ENCODE measurements around the gene PTCD1. TPM values are rescaled to one million over a fixed set of nuclear protein-coding genes. Genes with fewer than 3 reads are reported as not detected.

The PTCD1 gene
- total RNA-seq, 4 donors from 2014 or later = 5.7 to 12.7 (median 6.6) TPM

- Histone ChIP-seq H3K36me3 (peaks cover 19 to 99% (median 63%) of the 10 kb centered on the region in 3 donors), H3K9me3 (no peaks in the 10 kb centered on the region), H3K27me3 (no peaks in the 10 kb centered on the region), H3K27ac (no peak overlapping the region), H3K4me3 (no peak overlapping the region), H3K4me1 (peaks cover 0 to 25% (median 0%) of the 10 kb centered on the region in 3 donors)
- TF ChIP-seq CTCF (IDR thresholded peaks at IDR 0.05) = no peak
- no peak for TF ChIP-seq POLR2A (IDR thresholded peaks at IDR 0.05)
- intact Hi-C loops (cut with DNase I) = no loop called here
- DNase-seq = no peak
- WGBS, 2 donors = 77 to 89% methylated on average over 2 to 4 of the region's 5 CpGs
These were observed 10.7 kb upstream of the PTCD1 start for GRCh38 chr7:99449326-99449725.

GRCh38 chr7:99448855-99449254 lies 10.3 kb upstream of the PTCD1 start:
- H3K27ac ChIP-seq = no peak overlapping the region
- DNase-seq = no peak
- H3K27me3 ChIP-seq = no peaks in the 10 kb centered on the region
- H3K36me3 ChIP-seq = peaks cover 19 to 99% (median 59%) of the 10 kb centered on the region in 3 donors
- H3K9me3 ChIP-seq = no peaks in the 10 kb centered on the region
- TF ChIP-seq CTCF (IDR thresholded peaks at IDR 0.05) (no peak), POLR2A (IDR thresholded peaks at IDR 0.05) (no peak)
- H3K4me1 ChIP-seq = peaks cover 0 to 25% (median 0%) of the 10 kb centered on the region in 3 donors
- H3K4me3 ChIP-seq = no peak overlapping the region
- intact Hi-C loops (cut with DNase I) = no loop called here
- WGBS, 2 donors = 80 to 98% methylated on average over 1 to 6 of the region's 10 CpGs

- Histone ChIP-seq H3K4me1 (peaks cover 0 to 16% (median 0%) of the 10 kb centered on the region in 3 donors), H3K9me3 (no peaks in the 10 kb centered on the region), H3K27me3 (no peaks in the 10 kb centered on the region), H3K4me3 (no peak overlapping the region), H3K36me3 (peaks cover 19 to 99% (median 53%) of the 10 kb centered on the region in 3 donors), H3K27ac (no peak overlapping the region)
- no peak for DNase-seq
- intact Hi-C loops (cut with DNase I) = no loop called here
- TF ChIP-seq CTCF (IDR thresholded peaks at IDR 0.05) (peak in 1 of 6 experiments; percentile 25), POLR2A (IDR thresholded peaks at IDR 0.05) (no peak)
- 81 to 86% methylated on average over 8 to 10 of the region's 10 CpGs for WGBS, 2 donors
These were observed 9.3 kb upstream of the PTCD1 start for GRCh38 chr7:99447943-99448342.

GRCh38 chr7:99446096-99446495 lies 7.5 kb upstream of the PTCD1 start:
- Histone ChIP-seq H3K27ac (no peak overlapping the region), H3K9me3 (no peaks in the 10 kb centered on the region), H3K27me3 (no peaks in the 10 kb centered on the region), H3K4me3 (no peak overlapping the region), H3K36me3 (peaks cover 19 to 90% (median 39%) of the 10 kb centered on the region in 3 donors), H3K4me1 (peaks cover 0 to 12% (median 9%) of the 10 kb centered on the region in 3 donors)
- 89 to 91% methylated on average over 4 of the region's 4 CpGs for WGBS, 2 donors
- DNase-seq = no peak
- intact Hi-C loops (cut with DNase I) = no loop called here
- TF ChIP-seq CTCF (IDR thresholded peaks at IDR 0.05) = no peak
- no peak for TF ChIP-seq POLR2A (IDR thresholded peaks at IDR 0.05)

GRCh38 chr7:99440195-99440594 lies 1.6 kb upstream of the PTCD1 start:
- no peak for DNase-seq
- Histone ChIP-seq H3K27me3 (no peaks in the 10 kb centered on the region), H3K4me1 (peaks cover 11 to 62% (median 31%) of the 10 kb centered on the region in 3 donors), H3K4me3 (peak overlapping the region in 3 of 4 donors; percentile 80 to 96 (median 89)), H3K36me3 (peaks cover 0 to 36% (median 4%) of the 10 kb centered on the region in 3 donors), H3K9me3 (no peaks in the 10 kb centered on the region), H3K27ac (peak overlapping the region in 1 of 4 donors; percentile 91)
- TF ChIP-seq POLR2A (IDR thresholded peaks at IDR 0.05) (no peak), CTCF (IDR thresholded peaks at IDR 0.05) (no peak)
- 66% methylated on average over 7 to 9 of the region's 9 CpGs for WGBS, 2 donors
- intact Hi-C loops (cut with DNase I) = no loop called here
